GM12891 (cell line): ENCODE results near the gene TARS1.

Experiments used
- POLR2A ChIP-seq: IDR thresholded peaks from 2 replicates; pipeline ENCODE4 v1.6.1; 2011; ENCODE audit warnings: low read depth, low read length, control low read depth
- POLR2AphosphoS5 ChIP-seq: IDR thresholded peaks from 2 replicates; pipeline ENCODE4 v1.6.1; 2011; ENCODE audit warnings: low read depth, low read length, control low read depth

- TF ChIP-seq POLR2A (no peak), POLR2AphosphoS5 (no peak)
Measured at GRCh38 chr5:33444542-33444941, 3.8 kb downstream of the TARS1 start.
